Hippocampal formation (tissue), 2 donors: ENCODE measurements around the gene SCO1.
A peak's percentile ranks its signal among the peaks of the same experiment; 100 is the strongest.

Experiments used
- DNase-seq, 2 donors: peaks; one replicate each; lab custom pipeline; 2025; lab: John Stamatoyannopoulos, UW

SCO1 gene

DNA sequence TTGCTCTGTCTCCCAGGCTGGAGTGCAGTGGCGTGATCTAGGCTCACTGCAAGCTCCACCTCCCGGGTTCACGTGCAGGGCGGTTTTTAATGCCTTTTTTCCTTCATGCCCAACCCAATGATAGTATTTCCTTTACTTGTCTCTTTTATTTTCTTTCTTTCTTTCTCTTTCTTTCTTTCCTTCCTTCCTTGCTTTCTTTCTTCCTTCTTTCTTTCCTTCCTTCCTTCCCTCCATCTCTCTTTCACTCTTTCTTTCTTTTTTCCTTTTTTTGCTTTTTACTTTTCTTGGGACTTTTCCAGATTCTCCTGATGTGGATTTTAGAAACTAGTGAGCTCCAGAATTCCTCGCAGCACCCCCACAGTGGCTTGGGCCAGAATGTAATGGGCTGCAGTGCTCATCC lies 43.3 kb downstream of the SCO1 start:
- DNase-seq: no peak

DNA sequence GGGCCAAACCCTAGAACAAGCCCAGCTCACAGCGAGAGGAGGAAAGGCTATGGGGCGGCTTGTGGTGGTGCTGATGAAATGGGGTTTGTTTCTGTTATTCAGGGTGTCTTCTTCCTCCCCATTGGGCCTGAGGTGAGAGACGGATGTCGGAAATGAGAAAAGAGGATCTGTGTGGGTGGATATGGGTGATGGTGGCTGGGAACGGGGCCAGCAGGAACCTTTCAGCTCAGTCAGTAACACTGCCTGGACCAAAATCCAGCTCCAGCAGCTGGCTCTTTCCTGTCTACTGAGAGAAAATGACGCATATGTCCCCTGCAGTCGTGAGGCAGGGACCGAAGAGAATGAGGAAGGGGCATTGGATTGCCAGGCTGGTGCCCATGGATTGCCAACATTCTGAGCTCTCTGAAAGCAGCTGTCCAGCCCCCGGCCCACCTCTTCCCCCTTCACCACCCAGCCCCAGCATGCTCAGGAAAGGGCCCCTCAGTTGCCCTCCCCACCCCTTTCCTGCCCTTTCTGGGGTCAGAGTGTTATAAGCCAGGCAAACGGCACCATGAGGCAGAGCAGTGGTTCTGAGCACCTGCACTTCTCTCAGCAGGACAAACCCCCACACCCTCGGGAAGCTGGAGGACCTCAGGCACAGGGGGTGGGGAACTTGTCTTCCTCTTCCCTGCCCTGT lies 44.2 kb downstream of the SCO1 start:
- DNase-seq: no peak

DNA sequence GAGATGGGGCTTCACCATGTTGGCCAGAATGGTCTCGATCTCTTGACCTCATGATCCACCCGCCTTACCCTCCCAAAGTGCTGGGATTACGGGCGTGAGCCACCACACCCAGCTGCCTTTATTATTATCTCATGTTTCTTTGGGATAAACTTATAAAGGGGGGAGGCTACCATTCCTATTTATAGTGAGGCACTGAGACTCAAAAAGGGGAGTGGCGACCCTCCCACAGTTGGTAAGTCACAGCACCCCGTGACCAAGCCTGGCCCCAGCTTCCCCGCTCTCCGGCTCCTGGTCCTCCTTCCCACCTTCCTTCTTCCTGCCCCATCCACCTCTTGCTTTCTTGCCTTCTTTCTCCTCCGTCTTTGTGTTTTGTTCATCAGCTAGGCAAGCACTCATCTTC lies 45.4 kb downstream of the SCO1 start:
- DNase-seq: no peak

DNA sequence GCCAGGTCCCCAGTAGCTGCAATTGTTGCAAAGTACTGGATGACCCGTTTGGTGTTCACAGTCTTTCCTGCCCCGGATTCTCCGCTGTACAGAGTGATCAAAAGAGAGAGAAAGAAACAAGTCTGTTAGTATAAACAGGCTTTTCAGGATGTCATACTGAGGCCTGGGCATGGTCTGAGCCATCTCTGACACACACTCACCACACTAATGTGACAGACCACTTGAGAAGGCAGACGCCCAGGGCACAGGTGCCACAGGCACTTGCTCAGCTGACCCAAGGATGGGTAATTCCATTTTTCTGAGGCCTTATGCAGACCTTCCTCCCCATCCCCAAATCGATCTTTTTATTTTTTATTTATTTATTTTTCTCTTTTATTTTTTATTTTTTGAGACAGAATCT lies 47.7 kb downstream of the SCO1 start:
- no peak for DNase-seq

DNA sequence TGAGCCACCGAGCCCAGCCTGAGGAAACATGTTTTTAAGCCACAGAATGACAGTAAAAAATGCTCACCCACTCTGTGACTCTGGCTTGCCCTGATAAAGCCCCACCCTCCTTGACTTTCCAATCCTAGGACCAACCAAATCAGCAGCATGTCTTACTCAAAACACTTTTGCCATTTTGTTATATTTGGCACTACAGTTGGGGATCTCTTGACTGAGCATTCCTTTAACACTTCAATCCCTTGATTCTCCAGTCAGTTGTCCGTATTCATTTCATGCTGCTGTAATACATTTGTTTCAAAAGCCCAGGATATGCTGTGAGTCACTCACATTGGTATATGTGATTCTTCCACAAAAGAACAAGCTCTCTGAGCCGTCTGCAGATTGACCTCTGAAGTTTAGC lies 48.4 kb downstream of the SCO1 start:
- DNase-seq: no peak

DNA sequence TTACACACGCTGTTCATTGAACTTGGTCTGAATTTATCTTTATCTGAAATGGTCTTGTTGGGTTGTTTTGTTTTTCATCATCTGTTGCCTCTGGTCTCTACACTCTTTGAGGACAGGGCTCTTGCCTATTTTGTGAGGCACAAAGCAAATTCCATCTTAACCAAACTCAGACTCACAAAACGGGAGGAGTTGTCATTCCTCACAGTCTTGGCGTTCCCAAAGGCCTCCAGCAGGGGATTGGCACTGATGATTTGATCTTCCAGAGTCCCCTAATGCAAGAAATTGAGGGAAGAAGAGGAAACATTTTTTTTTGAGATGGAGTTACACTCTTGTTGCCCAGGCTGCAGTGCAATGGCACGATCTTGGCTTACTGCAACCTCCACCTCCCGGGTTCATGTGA lies 49.0 kb downstream of the SCO1 start:
- no peak for DNase-seq

DNA sequence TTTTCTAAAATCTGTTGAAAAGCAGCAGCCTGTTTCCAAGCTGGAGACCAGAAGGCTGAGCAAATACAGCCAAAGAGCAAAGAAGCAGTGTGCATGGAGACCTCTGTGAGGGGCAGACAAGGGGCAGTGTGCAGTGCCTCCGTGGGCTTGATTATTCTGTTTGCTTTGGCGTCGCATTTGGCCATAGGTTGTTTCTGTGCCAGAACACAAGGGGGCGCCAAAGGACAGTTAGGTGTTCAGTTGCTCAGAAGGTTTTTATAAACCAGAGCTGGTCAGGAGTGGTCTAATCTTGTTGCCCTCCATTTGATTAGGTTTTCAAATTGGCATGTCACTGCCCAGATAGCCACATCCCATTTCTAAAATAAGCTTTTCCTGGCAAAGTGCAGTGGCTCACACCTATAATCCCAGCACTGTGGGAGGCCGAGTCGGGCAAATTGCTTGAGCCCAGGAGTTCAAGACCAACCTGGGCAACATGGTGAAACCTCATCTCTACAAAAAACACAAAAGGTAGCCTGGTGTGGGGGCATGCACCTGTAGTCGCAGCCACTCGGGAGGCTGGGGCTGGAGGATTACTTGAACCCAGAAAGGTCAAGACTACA lies 50.8 kb downstream of the SCO1 start:
- peak; percentile 50 to 54 for DNase-seq

DNA sequence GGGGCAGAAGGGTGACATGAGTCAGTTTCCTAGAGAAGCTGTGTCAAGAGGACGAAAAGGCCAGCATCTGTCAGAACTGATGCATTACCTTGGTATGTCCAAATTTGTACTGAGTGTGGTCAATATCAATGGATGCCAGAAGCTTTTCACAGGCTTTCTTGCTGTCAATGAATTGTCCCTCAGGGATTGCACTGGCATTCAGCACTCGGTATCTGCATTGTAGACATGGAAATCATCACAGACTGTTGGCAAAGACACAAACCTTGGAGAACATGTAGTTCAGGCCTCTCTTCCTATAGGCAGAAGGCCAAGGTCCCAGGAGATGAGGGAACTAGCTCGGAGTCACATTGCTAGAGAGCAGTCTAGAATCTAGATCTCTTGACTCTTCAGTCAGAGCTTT lies 56.9 kb downstream of the SCO1 start:
- DNase-seq: no peak

DNA sequence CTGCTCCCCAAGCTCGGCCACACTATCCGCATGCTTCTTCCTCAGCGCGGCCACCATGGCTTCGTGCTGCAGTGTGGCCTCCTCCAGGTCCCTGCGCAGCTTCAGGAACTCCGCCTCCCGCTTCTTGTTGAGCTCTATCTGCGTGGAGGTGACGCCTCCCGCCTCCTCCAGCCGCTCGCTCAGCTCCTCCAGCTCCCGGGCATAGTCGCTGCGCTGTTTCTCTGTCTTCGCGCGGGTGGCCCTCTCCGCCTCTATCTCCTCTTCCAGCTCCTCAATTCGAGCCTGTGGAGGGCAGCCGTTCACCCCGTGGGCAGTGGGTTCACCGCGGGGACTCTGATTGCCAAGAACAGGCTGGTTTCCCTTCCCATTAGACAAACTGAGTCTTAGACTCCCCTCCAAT lies 59.2 kb downstream of the SCO1 start:
- DNase-seq: no peak

DNA sequence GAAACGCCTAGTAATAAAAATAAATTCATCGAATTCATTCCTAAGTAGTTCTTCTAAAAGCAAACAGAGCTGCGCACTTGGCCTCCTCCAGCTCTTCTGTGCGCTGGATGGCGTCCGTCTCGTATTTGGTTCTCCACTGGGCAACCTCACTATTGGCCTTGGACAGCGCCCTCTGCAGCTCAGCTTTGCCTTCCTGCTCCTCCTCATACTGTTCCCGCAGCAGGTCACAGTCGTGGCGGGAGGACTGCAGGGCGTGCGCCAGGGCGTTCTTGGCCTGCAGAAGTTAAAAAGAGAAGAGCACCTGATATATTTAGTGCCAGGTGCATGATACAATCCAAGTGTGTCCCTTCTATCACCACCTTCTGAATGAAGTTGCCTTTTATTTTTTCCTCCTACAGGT lies 62.0 kb downstream of the SCO1 start:
- DNase-seq: no peak

DNA sequence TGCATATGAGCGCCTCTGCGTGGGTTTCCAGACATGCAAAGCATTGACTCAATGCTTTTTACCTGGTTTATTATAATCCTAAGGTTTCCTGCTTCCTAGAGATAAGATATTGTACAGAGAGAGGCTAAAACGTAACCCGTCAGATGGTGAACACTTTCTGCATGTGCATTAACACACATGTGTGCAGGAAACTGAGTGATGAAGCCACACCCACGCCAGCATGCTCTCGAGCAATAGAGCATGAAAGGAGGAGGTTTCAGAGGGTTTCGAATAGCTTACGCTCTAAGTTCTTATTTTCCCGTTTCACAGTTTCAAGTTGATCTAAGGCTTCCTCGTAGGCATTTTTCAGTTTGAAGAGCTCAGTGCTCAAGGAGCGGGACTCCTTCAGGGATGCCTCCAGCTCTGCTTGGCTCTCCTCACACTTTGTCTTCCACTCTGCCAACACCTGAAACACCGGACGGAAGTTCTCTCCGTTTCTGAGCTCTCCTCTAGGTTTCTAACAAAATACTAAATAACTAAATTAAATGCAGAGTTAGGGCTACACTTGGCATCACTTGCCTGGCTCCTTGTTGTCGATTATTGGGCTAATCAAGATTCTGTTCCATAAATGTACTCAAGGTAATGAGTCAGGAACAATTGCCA lies 63.5 kb downstream of the SCO1 start:
- no peak for DNase-seq

DNA sequence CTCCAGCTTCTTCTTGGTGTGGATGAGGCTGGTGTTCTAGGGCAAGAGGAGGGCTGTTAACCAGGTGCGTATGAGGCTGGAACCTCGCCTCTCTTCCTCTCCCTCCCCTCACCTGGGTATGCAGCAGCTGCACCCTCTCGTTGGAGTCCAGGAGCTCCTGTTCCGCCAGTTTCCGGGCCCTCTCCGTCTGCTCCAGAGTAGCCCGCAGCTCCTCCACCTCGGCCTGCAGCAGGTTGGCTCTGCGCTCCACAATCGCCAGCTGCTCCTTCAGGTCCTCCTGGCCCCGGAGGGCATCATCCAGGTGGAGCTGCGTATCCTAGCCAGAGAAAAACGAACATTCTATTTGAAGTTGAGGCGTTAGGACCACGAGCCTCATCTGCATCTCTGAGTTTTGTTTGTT lies 65.6 kb downstream of the SCO1 start:
- DNase-seq: no peak

DNA sequence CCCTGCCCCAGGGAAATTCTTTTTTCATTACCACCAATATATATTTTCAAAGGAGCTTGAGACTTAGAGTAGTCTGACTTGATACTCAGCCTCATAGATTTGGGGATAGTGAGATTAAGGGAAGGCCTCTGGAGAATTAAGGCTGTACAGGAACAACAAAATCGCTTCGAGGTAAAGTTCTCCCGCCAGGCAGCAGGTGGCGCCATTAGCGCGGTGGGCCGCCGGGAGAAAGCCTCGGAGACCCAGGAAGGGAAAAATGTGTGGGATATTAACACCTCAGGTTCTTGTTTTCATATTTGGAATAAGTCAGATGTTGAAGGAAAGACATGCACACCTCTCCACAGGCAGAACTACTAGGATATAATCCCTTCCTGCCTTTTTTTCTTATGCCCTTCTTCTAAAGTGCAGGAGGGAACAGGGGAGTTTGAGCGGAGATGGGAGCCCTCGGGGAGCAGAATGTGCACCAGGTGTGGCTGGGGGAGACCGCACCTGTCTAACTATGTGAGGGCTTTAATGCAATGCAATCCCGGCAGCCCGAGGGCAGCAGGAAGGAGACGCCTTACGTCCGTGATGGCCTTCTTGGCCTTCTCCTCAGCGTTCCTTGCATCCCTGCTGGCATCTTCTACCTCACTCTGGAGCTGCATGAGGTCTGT lies 66.2 kb downstream of the SCO1 start:
- no peak for DNase-seq

DNA sequence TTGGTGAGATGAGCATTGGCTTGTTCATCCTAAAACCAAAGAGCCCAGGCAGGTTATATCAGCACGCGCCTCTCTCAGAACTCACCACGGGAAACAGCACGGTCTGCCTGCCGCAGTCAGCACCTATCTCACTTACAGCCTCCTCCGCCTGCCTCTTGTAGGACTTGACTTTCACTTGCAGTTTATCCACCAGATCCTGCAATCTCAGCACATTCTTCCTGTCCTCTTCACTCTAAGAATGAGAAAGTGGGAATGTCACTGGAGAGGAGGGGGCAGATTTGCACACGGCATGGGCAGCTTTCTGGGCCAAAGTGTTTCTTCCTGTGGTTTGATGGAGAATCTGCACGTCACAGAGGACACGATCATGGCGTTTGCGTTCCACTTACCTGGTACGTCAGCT lies 67.6 kb downstream of the SCO1 start:
- DNase-seq: no peak

DNA sequence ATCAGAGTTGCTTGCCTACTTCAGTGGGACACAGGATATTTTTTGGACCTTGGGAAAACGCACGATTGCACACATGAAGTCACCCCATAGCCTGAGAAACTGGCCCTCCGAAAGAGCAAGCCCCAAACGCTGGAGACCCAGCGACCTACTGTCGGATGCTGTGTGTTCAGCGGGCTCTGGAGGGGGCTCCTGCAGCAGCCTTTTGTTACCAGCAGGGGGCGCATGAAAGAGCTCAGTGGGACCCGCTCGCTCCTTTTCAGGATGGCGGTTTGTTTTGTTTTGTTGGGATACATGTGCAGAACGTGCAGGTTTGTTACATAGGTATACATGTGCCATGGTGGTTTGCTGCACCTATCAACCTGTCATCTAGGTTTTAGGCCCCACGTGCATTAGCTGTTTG lies 68.6 kb downstream of the SCO1 start:
- no peak for DNase-seq

DNA sequence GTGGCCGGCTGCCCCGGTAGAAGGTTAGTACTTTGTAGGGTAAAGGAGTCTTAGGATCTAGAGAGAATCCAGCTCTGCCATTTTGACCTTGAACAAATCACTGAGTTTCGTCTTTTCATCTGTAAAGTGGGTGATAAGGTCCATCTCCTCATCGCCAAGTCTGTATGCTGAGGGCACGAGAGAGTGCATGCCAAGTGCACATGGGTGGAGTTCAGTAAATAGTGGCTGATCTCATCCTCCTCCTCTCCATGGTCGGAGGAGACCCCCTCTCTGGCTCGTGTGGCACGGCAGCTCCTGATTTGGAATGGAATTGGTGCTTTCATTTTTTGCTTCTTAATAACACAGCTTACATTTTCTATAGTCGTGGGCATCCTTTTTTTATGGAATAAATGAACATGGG lies 70.9 kb downstream of the SCO1 start:
- no peak for DNase-seq

DNA sequence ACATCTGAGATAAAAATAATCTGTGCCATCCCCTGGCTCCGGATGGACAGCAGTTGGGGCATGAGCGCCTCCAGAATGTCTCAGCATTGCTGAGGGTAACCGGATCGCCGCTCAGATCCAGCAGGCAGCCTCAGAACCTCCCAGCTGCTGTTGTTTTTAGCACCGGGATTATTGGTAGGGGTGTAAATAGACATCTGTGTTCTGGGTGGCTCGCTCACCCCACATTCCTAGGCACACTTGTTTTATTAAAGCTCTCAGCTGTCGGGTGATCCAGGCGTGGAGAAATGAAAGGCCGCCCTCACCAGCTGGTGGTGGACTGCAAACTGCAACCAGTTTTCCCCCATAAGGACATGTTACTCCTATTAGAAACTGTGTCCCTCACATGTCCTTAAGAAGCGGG lies 72.4 kb downstream of the SCO1 start:
- no peak for DNase-seq

DNA sequence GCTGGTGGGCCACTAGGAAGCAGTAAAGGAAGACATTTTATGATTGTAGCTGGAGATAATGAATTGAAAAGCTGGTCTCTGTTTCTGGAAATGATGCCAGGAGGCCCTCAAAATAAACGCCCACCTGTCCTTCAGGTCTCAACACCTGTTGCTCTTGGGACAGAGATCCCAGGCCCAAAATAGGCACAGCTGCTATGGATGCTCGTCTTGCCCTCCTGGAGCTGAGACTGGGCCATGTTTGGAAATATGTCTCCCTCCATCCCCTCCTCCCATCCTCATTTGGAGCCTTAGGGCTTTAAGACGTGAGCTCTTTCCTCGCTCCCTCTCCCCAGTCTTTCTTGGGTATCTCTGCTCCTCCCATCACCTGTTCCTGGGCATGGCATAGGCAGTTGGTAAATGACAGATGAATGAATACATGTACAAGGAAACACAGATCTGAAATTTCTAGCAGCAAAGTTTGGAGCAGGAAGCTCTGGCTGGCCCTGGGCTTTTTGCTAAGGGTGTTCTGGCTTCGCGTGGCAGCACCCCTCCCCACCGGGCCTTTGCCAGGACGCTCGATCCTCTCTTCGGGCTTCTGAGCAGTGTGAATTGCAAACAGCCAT lies 73.5 kb downstream of the SCO1 start:
- DNase-seq: no peak

DNA sequence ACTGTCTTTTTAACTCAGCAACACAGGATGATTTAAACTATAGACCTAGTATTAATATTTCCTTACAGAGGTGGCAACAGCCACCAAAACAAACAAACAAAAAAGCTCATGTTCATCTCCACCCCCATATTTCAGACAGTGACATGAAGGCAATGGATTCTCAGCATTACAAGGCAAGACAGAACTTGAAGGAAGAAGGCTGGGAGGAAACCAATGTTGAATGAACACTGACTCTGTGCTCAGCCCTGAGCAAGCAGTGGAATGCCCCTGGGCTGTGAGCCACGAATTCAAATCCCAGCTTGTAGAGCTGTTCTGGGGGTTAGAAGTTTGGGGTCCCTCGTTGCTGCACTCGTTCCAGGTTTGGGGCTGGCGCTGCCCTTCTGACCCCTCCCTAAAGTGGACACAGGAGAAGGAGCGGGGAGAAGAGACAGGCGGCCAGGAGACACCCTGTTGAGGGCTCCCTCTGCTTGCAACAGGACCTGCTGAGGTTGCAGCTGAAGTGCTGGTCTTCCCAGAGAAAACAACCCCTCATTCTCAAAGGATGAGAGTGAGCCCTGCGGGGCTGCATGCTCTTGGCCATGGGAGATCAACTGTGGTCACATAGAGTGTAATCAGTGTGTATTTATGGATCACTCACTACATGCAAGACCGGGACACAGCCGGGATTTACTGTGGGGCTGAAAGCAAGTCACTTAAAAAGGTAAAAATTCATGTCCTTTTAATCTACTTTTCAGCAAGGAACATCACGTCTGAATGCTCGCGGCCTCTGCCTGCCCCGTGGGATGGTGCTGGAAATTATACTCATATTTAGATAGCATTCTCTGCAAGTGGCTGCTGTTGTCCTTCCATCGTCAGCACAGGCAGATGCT lies 74.5 kb downstream of the SCO1 start:
- no peak for DNase-seq
